SK-N-SH (cell line): ENCODE measurements around the gene CADPS2. TPM values are rescaled to one million over a fixed set of nuclear protein-coding genes. Genes with fewer than 3 reads are reported as not detected.

Experiments
- CTCF ChIA-PET: fragments of 300-600, 350-600 bp; formaldehyde crosslinking; extraction: SDS; loops from one replicate; lab custom pipeline; 2021; lab: Yijun Ruan, JAX
- POLR2A ChIA-PET: fragments of 350-600 bp; sonication (Branson Sonifier 250); formaldehyde crosslinking; extraction: SDS; loops from one replicate; lab custom pipeline; 2020; ENCODE audit warnings: antibody characterized with exemption, inconsistent platforms; lab: Yijun Ruan, JAX
- DNase-seq: peaks from one replicate; pipeline ENCODE4 v3.0.0; 2012
- H2AFZ ChIP-seq: fragments of 200-600 bp; sonication (generic); 2 replicates; pipeline ENCODE4 v1.8.1; 2016; ENCODE audit warnings: antibody characterized with exemption, mild to moderate bottlenecking, low read depth
- H3F3A ChIP-seq: fragments of 200-600 bp; sonication (generic); replicated peaks from 2 replicates; pipeline ENCODE3; 2016; ENCODE audit warnings: antibody characterized with exemption, mild to moderate bottlenecking; ENCODE audit not compliant: insufficient read depth
- H3K27ac ChIP-seq, 2 experiments: fragments of 200-500 bp in 1 of 2; fragments of 200-600 bp in 1 of 2; sonication (Bioruptor generic) in 1 of 2; sonication (generic), shearing (Covaris generic) in 1 of 2; 2 replicates each; pipeline versions ENCODE4 v1.5.1 to v1.6.1; 2014 to 2016; ENCODE audit warnings: low read depth in 2 of 2, inconsistent platforms in 1 of 2, low read length in 1 of 2, mild to moderate bottlenecking in 1 of 2, mixed read lengths in 1 of 2
- H3K27me3 ChIP-seq: fragments of 200-600 bp; sonication (generic), shearing (Covaris generic); 2 replicates; pipeline ENCODE4 v1.6.1; 2016; ENCODE audit warnings: mixed run types; ENCODE audit not compliant: insufficient read depth
- H3K36me3 ChIP-seq, 2 experiments: fragments of 200-500 bp in 1 of 2; fragments of 200-600 bp in 1 of 2; sonication (Bioruptor generic) in 1 of 2; sonication (generic) in 1 of 2; replicated peaks in 1 of 2; 2 replicates each; pipeline versions ENCODE3 to v1.5.1; 2014 to 2016; ENCODE audit warnings: low read length in 1 of 2, mild to moderate bottlenecking in 1 of 2; ENCODE audit not compliant: insufficient read depth in 2 of 2, control insufficient read depth in 1 of 2
- H3K4me1 ChIP-seq, 2 experiments: fragments of 200-500 bp in 1 of 2; fragments of 200-600 bp in 1 of 2; sonication (Bioruptor generic) in 1 of 2; sonication (generic), shearing (Covaris generic) in 1 of 2; 2 replicates each; pipeline versions ENCODE4 v1.5.1 to v1.6.1; 2014 to 2016; ENCODE audit warnings: low read depth in 1 of 2, low read length in 1 of 2, mixed run types in 1 of 2; ENCODE audit not compliant: insufficient read depth in 2 of 2, control insufficient read depth in 1 of 2
- H3K4me2 ChIP-seq: fragments of 200-600 bp; sonication (generic), shearing (Covaris generic); 2 replicates; pipeline ENCODE4 v1.6.1; 2017; ENCODE audit warnings: mixed run types
- H3K4me3 ChIP-seq, 2 experiments: fragments of 200-500 bp in 1 of 2; fragments of 200-600 bp in 1 of 2; sonication (Bioruptor generic) in 1 of 2; sonication (generic), shearing (Covaris generic) in 1 of 2; 2 replicates each; pipeline versions ENCODE4 v1.5.1 to v1.8.1; 2014 to 2016; ENCODE audit warnings: low read depth in 2 of 2, inconsistent platforms in 1 of 2, low read length in 1 of 2, mild to moderate bottlenecking in 1 of 2, mixed read lengths in 1 of 2, moderate library complexity in 1 of 2
- H3K79me2 ChIP-seq: fragments of 200-600 bp; sonication (generic); 2 replicates; pipeline ENCODE4 v1.8.1; 2017; ENCODE audit warnings: mild to moderate bottlenecking; ENCODE audit not compliant: insufficient read depth
- H3K9ac ChIP-seq: fragments of 200-600 bp; sonication (generic); 2 replicates; pipeline ENCODE4 v1.6.1; 2017; ENCODE audit warnings: mixed run types
- H3K9me2 ChIP-seq: fragments of 200-600 bp; sonication (generic); 2 replicates; pipeline ENCODE4 v1.6.1; 2017; ENCODE audit warnings: mixed run types
- H3K9me3 ChIP-seq: fragments of 200-600 bp; sonication (generic); 2 replicates; pipeline ENCODE4 v1.6.1; 2017; ENCODE audit warnings: mixed run types, mild to moderate bottlenecking, moderate library complexity
- H4K20me1 ChIP-seq: fragments of 200-600 bp; sonication (generic); 2 replicates; pipeline ENCODE4 v1.6.1; 2017; ENCODE audit warnings: mild to moderate bottlenecking, mixed run types; ENCODE audit not compliant: insufficient read depth
- CHD2 ChIP-seq: fragments of 150-350 bp; IDR thresholded peaks from 2 replicates; pipeline ENCODE4 v1.6.1; 2018; ENCODE audit warnings: low read length; ENCODE audit not compliant: partially characterized antibody
- ELF1 ChIP-seq: IDR thresholded peaks from 2 replicates; pipeline ENCODE4 v1.4.0; 2012
- EZH2phosphoT487 ChIP-seq: fragments of 200-600 bp; sonication (generic); IDR thresholded peaks from 2 replicates; pipeline ENCODE4 v1.6.1; 2017; ENCODE audit warnings: low read depth, mixed run types, mild to moderate bottlenecking, antibody characterized with exemption, moderate library complexity, borderline replicate concordance
- FOXM1 ChIP-seq: IDR thresholded peaks from 2 replicates; pipeline ENCODE4 v1.4.0; 2012; ENCODE audit warnings: low read depth, mild to moderate bottlenecking
- GATA2 ChIP-seq: sonication (generic); formaldehyde crosslinking; IDR thresholded peaks from 2 replicates; pipeline ENCODE4 v1.5.0; 2020; ENCODE audit warnings: mild to moderate bottlenecking, missing genetic modification reagents
- PBX3 ChIP-seq: IDR thresholded peaks from 2 replicates; pipeline ENCODE4; 2012
- RAD21 ChIP-seq: IDR thresholded peaks from 2 replicates; pipeline ENCODE4 v1.6.1; 2012; ENCODE audit warnings: mild to moderate bottlenecking, low read length
- SMC3 ChIP-seq: IDR thresholded peaks from 2 replicates; pipeline ENCODE4 v1.6.1; 2012; ENCODE audit warnings: low read depth, low read length, improper control_type of control experiment
- TCF12 ChIP-seq: IDR thresholded peaks from 2 replicates; pipeline ENCODE4 v1.4.0; 2012
- USF1 ChIP-seq: IDR thresholded peaks from 2 replicates; pipeline ENCODE4 v1.4.0; 2012; ENCODE audit warnings: low read depth, borderline replicate concordance
- YY1 ChIP-seq: IDR thresholded peaks from 2 replicates; pipeline ENCODE4 v1.4.0; 2012; ENCODE audit warnings: low read depth, mild to moderate bottlenecking
- WGBS: methylation state at CpG from one replicate; pipeline ENCODE4 v1.1.6; 2017; ENCODE audit warnings: low lambda C conversion rate; 5-methylcytosine and 5-hydroxymethylcytosine counted together
- polyA plus RNA-seq, 3 experiments: library from polyadenylated mRNA; depleted of rRNA; stranded (reverse); fragments of >200 nt; gene quantifications; 2 replicates each; pipeline ENCODE4 v1.2.3, GENCODE V29; 2012
- TF ChIP-seq, protein P1 (sequence below): fragments of 200-600 bp; sonication (generic); IDR thresholded peaks from 2 replicates; pipeline ENCODE4 v1.6.1; 2017; ENCODE audit warnings: antibody characterized with exemption, mild to moderate bottlenecking, moderate library complexity
- TF ChIP-seq, protein P2 (sequence below): IDR thresholded peaks from 2 replicates; pipeline ENCODE4 v1.4.0; 2012; ENCODE audit warnings: low read depth

CADPS2 gene
- polyA plus RNA-seq, 1 of the 3 experiments (the other 2 are of a cell fraction): 0.05 TPM

GRCh38 chr7:122354656-122355055, 531.6 kb downstream of the CADPS2 start:
- ChIA-PET CTCF (no interaction called here), POLR2A (no interaction called here)
- H3K9ac ChIP-seq: no peak overlapping the region
- H2AFZ ChIP-seq: no peak overlapping the region
- H3K27ac ChIP-seq: no peak overlapping the region
- no peaks in the 10 kb centered on the region for H3F3A ChIP-seq
- H3K4me3 ChIP-seq: no peak overlapping the region
- no peaks in the 10 kb centered on the region for H3K4me1 ChIP-seq
- no peaks in the 10 kb centered on the region for H3K9me2 ChIP-seq
- no peak overlapping the region for H3K4me2 ChIP-seq
- H3K27me3 ChIP-seq: no peaks in the 10 kb centered on the region; the same call in 1 of the 2 replicates
- H3K36me3 ChIP-seq: no peaks in the 10 kb centered on the region
- H3K9me3 ChIP-seq: no peaks in the 10 kb centered on the region
- H3K79me2 ChIP-seq: no peaks in the 10 kb centered on the region
- no peak for DNase-seq
- H4K20me1 ChIP-seq: no peaks in the 10 kb centered on the region
- WGBS: 4% methylated on average over 2 of the region's 2 CpGs
- TF ChIP-seq CHD2: no peak
- TF ChIP-seq ELF1: no peak
- TF ChIP-seq YY1: no peak
- TF ChIP-seq GATA2 (CRISPR knock-in tag): no peak
- TF ChIP-seq SMC3: no peak
- no peak for TF ChIP-seq USF1
- no peak for TF ChIP-seq EZH2phosphoT487
- TF ChIP-seq, protein P1, sequence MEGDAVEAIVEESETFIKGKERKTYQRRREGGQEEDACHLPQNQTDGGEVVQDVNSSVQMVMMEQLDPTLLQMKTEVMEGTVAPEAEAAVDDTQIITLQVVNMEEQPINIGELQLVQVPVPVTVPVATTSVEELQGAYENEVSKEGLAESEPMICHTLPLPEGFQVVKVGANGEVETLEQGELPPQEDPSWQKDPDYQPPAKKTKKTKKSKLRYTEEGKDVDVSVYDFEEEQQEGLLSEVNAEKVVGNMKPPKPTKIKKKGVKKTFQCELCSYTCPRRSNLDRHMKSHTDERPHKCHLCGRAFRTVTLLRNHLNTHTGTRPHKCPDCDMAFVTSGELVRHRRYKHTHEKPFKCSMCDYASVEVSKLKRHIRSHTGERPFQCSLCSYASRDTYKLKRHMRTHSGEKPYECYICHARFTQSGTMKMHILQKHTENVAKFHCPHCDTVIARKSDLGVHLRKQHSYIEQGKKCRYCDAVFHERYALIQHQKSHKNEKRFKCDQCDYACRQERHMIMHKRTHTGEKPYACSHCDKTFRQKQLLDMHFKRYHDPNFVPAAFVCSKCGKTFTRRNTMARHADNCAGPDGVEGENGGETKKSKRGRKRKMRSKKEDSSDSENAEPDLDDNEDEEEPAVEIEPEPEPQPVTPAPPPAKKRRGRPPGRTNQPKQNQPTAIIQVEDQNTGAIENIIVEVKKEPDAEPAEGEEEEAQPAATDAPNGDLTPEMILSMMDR: no peak

- H2AFZ ChIP-seq: no peak overlapping the region
- H3K9ac ChIP-seq: no peak overlapping the region
- no peaks in the 10 kb centered on the region for H3K36me3 ChIP-seq
- H3K4me1 ChIP-seq: no peaks in the 10 kb centered on the region
- 0% methylated on average over 3 of the region's 3 CpGs for WGBS
- no peaks in the 10 kb centered on the region for H4K20me1 ChIP-seq
- H3K27me3 ChIP-seq: no peaks in the 10 kb centered on the region; the same call in 1 of the 2 replicates
- ChIA-PET CTCF (interaction anchor here (0.9 kb wide), 1 partner anchor 21 kb away, joined by 3 read pairs; no protein-coding TSS in a partner anchor), POLR2A (no interaction called here)
- H3K9me3 ChIP-seq: no peaks in the 10 kb centered on the region
- H3K9me2 ChIP-seq: no peaks in the 10 kb centered on the region
- DNase-seq: no peak
- H3F3A ChIP-seq: no peaks in the 10 kb centered on the region
- no peak overlapping the region for H3K27ac ChIP-seq
- H3K4me3 ChIP-seq: no peak overlapping the region
- H3K4me2 ChIP-seq: no peak overlapping the region
- no peaks in the 10 kb centered on the region for H3K79me2 ChIP-seq
- no peak for TF ChIP-seq TCF12
- TF ChIP-seq RAD21: no peak
- no peak for TF ChIP-seq FOXM1
- TF ChIP-seq, protein P2, sequence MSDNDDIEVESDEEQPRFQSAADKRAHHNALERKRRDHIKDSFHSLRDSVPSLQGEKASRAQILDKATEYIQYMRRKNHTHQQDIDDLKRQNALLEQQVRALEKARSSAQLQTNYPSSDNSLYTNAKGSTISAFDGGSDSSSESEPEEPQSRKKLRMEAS: no peak
- TF ChIP-seq PBX3: no peak
- TF ChIP-seq YY1: no peak
Observed at GRCh38 chr7:122352454-122352853, 533.8 kb downstream of the CADPS2 start.
